Liver (tissue), 3 donors: ENCODE results near the gene IRAG1.

Experiments
- ATF3 ChIP-seq: IDR thresholded peaks from 2 replicates; pipeline ENCODE4 v1.6.1; 2016; ENCODE audit warnings: antibody characterized with exemption
- CTCF ChIP-seq: fragments of 150-350 bp; IDR thresholded peaks from 2 replicates; pipeline ENCODE4 v1.5.1; 2017; ENCODE audit warnings: improper control_type of control experiment, low read depth, low read length; ENCODE audit not compliant: missing input control
- RAD21 ChIP-seq, 2 donors: IDR thresholded peaks; 2 replicates each; pipeline ENCODE4 v1.6.1; 2016; ENCODE audit warnings: antibody characterized with exemption in 2 of 2, mild to moderate bottlenecking in 2 of 2
- REST ChIP-seq: IDR thresholded peaks from 2 replicates; pipeline ENCODE4 v1.6.1; 2016; ENCODE audit warnings: antibody characterized with exemption, mild to moderate bottlenecking
- RXRA ChIP-seq, 2 donors: IDR thresholded peaks; 2 replicates each; pipeline ENCODE4 v1.6.1; 2017 to 2018; ENCODE audit warnings: antibody characterized with exemption in 2 of 2, mild to moderate bottlenecking in 1 of 2
- ZBTB33 ChIP-seq: IDR thresholded peaks from 2 replicates; pipeline ENCODE4 v1.6.1; 2016; ENCODE audit warnings: antibody characterized with exemption
- donor health status: healthy.
- donor health status: healthy.

- TF ChIP-seq CTCF (no peak), RAD21 (IDR thresholded peaks at IDR 0.05) (no peak), ZBTB33 (no peak), ATF3 (no peak), RXRA (IDR thresholded peaks at IDR 0.05) (no peak), REST (no peak)
These were observed 30.2 kb downstream of the IRAG1 start for GRCh38 chr11:10663365-10663764.
